Loucy (cell line): ENCODE results near the gene AK4.

ENCODE experiments used
- EZH2phosphoT487 ChIP-seq: fragments of 200-600 bp; IDR thresholded peaks from 2 replicates; pipeline ENCODE4 v1.6.1; 2018; ENCODE audit warnings: antibody characterized with exemption, mild to moderate bottlenecking, moderate library complexity, borderline replicate concordance
- TF ChIP-seq, protein P1 (sequence below): fragments of 200-600 bp; sonication (generic); conservative IDR thresholded peaks from 2 replicates; pipeline ENCODE4 v1.5.1; 2014; ENCODE audit warnings: mild to moderate bottlenecking, antibody characterized with exemption, low read length

GRCh38 chr1:65279070-65279779 is 131.2 kb downstream of the AK4 start:
- TF ChIP-seq, protein P1, sequence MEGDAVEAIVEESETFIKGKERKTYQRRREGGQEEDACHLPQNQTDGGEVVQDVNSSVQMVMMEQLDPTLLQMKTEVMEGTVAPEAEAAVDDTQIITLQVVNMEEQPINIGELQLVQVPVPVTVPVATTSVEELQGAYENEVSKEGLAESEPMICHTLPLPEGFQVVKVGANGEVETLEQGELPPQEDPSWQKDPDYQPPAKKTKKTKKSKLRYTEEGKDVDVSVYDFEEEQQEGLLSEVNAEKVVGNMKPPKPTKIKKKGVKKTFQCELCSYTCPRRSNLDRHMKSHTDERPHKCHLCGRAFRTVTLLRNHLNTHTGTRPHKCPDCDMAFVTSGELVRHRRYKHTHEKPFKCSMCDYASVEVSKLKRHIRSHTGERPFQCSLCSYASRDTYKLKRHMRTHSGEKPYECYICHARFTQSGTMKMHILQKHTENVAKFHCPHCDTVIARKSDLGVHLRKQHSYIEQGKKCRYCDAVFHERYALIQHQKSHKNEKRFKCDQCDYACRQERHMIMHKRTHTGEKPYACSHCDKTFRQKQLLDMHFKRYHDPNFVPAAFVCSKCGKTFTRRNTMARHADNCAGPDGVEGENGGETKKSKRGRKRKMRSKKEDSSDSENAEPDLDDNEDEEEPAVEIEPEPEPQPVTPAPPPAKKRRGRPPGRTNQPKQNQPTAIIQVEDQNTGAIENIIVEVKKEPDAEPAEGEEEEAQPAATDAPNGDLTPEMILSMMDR, result no peak
- no peak for TF ChIP-seq EZH2phosphoT487
